T-cell (primary cell): ENCODE data around the gene MUC5B. TPM values are rescaled to one million over a fixed set of nuclear protein-coding genes. Genes with fewer than 3 reads are reported as not detected.

Experiments used
- ATAC-seq, 4 experiments: fragments of 200-7000 bp in 3 of 4; fragments of 150-1000 bp in 1 of 4; cut with Tn5 transposase; replicated peaks in 1 of 4; 1 replicate in 3 of 4; 2 replicates in 1 of 4; pipeline ENCODE4 v1.10.0; 2021; ENCODE audit warnings: moderate library complexity in 3 of 4, mild to moderate bottlenecking in 2 of 4, moderate number of reproducible peaks in 1 of 4
- CTCF ChIA-PET, 2 donors: fragments of 300-600 bp; sonication (Branson Sonifier 250); formaldehyde crosslinking; loops; one replicate each; lab custom pipeline; 2022; ENCODE audit warnings: antibody characterized with exemption in 2 of 2; lab: Charles Lee
- POLR2A ChIA-PET, 2 donors: fragments of 300-600 bp; sonication (Branson Sonifier 250); formaldehyde crosslinking; loops; one replicate each; lab custom pipeline; 2022; ENCODE audit warnings: antibody characterized with exemption in 2 of 2; lab: Charles Lee
- DNase-seq, 35 experiments: peaks; one replicate each; pipeline versions ENCODE4 v3.0.0 to v3.0.0-alpha.2; 2013 to 2023
- H3K27ac ChIP-seq: one replicate; pipeline ENCODE4 v1.5.1; 2013; ENCODE audit warnings: low read length
- H3K27me3 ChIP-seq, 2 experiments: replicated peaks in 1 of 2; 1 replicate in 1 of 2; 2 replicates in 1 of 2; pipeline versions ENCODE4 v1.6.1 to v1.7.0; 2013; ENCODE audit warnings: low read length in 1 of 2, mixed read lengths in 1 of 2; ENCODE audit not compliant: control insufficient read depth in 2 of 2, insufficient read depth in 2 of 2; ENCODE audit errors: extremely low read depth in 1 of 2
- H3K36me3 ChIP-seq, 2 donors: 1 replicate in 1 of 2; 2 replicates in 1 of 2; pipeline versions ENCODE4 v1.6.1 to v1.7.0; 2013; ENCODE audit warnings: low read length in 1 of 2; ENCODE audit not compliant: control insufficient read depth in 2 of 2, insufficient read depth in 1 of 2; ENCODE audit errors: extremely low read depth in 1 of 2
- H3K4me1 ChIP-seq, 2 experiments: 1 replicate in 1 of 2; 2 replicates in 1 of 2; pipeline versions ENCODE4 v1.6.1 to v1.7.0; 2013; ENCODE audit warnings: low read length in 2 of 2, mixed read lengths in 1 of 2; ENCODE audit not compliant: insufficient read depth in 2 of 2, control insufficient read depth in 1 of 2; ENCODE audit errors: extremely low read depth in 1 of 2
- H3K4me3 ChIP-seq, 2 donors: 1 replicate in 1 of 2; 2 replicates in 1 of 2; pipeline versions ENCODE4 v1.5.1 to v1.7.0; 2013; ENCODE audit warnings: mild to moderate bottlenecking in 2 of 2, low read length in 1 of 2, moderate library complexity in 1 of 2; ENCODE audit not compliant: control insufficient read depth in 1 of 2; ENCODE audit errors: extremely low read depth in 1 of 2
- H3K9me3 ChIP-seq: 2 replicates; pipeline ENCODE4 v1.7.0; 2013
- H3K27ac Mint-ChIP-seq, 2 donors: one replicate each; pipeline ENCODE4 v1.8.0; 2020 to 2021; ENCODE audit warnings: mild to moderate bottlenecking in 2 of 2, mixed read lengths in 2 of 2
- H3K27me3 Mint-ChIP-seq, 2 donors: one replicate each; pipeline ENCODE4 v1.8.0; 2021 to 2022; ENCODE audit warnings: mixed read lengths in 2 of 2
- H3K36me3 Mint-ChIP-seq: one replicate; pipeline ENCODE4 v1.8.0; 2021; ENCODE audit warnings: mixed read lengths
- H3K4me1 Mint-ChIP-seq, 3 donors: one replicate each; pipeline ENCODE4 v1.8.0; 2020 to 2022; ENCODE audit warnings: mixed read lengths in 3 of 3, mild to moderate bottlenecking in 1 of 3
- H3K4me3 Mint-ChIP-seq, 3 donors: one replicate each; pipeline ENCODE4 v1.8.0; 2020 to 2022; ENCODE audit warnings: mild to moderate bottlenecking in 3 of 3, mixed read lengths in 3 of 3, moderate library complexity in 3 of 3
- H3K9me3 Mint-ChIP-seq, 3 donors: one replicate each; pipeline ENCODE4 v1.8.0; 2020 to 2022; ENCODE audit warnings: mixed read lengths in 3 of 3
- WGBS: methylation state at CpG from one replicate; pipeline ENCODE4 v1.1.5; 2013; ENCODE audit warnings: missing lambda C conversion rate; ENCODE audit not compliant: insufficient coverage; 5-methylcytosine and 5-hydroxymethylcytosine counted together
- total RNA-seq, 35 experiments: library from RNA in 6 of 35; stranded (reverse) in 6 of 35; fragments of 120-200 nt in 1 of 35; gene quantifications; one replicate each; pipeline versions ENCODE4 v1.2.1 to v1.2.4 and lab custom pipeline; 2013 to 2026

The MUC5B gene
- total RNA-seq, 5 donors from 2014 or later (not counting 1 experiment from before 2014, with no cell fraction given): 1.8 to 4.0 (median 3.6) TPM; not detected in 2

DNA sequence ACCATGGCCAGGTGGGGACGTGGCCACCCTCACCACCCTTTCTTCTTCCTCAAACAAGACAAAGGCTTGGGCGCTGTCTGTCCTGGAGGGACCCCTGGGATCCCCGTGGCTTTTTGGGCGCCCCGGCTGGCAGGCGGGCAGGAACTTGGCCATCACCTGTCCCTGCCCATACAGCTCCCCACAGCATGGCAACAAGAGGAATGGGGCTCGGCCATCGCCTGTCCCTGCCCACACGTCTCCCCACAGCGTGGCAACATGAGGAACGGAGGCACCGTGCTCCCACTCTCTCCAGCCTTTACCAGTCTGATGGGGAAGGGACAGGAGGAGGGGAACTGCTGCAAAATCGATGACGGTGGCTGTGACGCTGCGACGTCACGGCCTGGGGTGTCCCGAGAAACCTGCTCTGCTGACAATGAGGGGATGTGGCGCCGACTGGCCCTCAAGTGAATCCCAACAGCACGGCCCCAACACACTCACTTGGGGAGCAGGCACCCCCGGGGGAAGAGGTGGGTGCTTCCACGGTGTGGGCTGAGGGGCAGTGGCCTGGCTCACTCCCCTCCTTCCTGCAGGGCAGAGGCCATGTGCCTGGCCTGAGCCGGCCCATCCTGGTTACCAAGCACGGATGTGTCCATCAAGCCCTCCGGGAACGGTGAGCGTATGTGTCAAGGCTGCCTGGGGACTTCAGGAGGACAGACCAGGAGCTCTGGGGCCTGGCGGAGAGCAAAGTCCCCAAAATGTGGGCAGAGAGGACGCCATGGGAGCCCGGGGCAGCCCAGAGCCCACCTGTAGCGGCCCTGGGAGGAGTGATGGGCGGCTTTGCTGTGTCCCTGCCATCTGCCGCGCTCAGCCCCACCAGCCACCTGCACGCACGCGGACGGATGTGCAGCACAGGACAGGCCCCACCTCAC lies 56.2 kb downstream of the MUC5B start:
- ChIA-PET CTCF (no interaction called here), POLR2A (no interaction called here)
- Histone ChIP-seq H3K4me3 (no peak overlapping the region), H3K27ac (no peak overlapping the region), H3K36me3 (peaks cover 33 to 46% of the 10 kb centered on the region in 2 donors), H3K9me3 (no peaks in the 10 kb centered on the region), H3K27me3 (no peaks in the 10 kb centered on the region), H3K4me1 (peaks cover 0 to 40% of the 10 kb centered on the region in 2 experiments)
- Mint-ChIP-seq H3K27ac (no peak overlapping the region), H3K4me3 (no peak overlapping the region), H3K36me3 (peaks cover 20% of the 10 kb centered on the region), H3K27me3 (no peaks in the 10 kb centered on the region), H3K9me3 (no peaks in the 10 kb centered on the region), H3K4me1 (no peaks in the 10 kb centered on the region)
- 94% methylated on average over 29 of the region's 40 CpGs for WGBS
- no peak for ATAC-seq
- DNase-seq: no peak

DNA sequence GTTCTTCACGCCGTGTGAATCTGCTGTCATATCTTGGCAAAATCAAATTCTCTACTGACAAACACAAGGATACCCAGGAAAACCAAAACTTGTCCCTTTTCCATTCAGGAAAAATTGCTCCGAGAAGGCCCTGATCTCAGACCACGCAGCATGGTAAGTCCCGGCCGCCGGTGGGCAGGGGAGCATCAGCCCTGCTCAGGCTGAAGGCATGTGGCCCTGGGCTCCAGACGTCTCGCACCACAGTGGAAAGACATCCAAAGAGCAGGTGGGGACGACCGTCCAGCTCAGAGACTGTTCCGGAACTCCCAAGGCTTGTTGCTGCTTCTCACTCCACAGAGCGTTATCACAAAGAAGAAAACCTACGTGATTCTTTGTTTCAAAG lies 56.8 kb downstream of the MUC5B start:
- H3K27me3 Mint-ChIP-seq: no peaks in the 10 kb centered on the region
- no peaks in the 10 kb centered on the region for H3K9me3 ChIP-seq
- H3K4me3 Mint-ChIP-seq: no peak overlapping the region
- no peaks in the 10 kb centered on the region for H3K4me1 Mint-ChIP-seq
- H3K4me3 ChIP-seq: no peak overlapping the region
- peaks cover 0 to 34% of the 10 kb centered on the region in 2 experiments for H3K4me1 ChIP-seq
- no peaks in the 10 kb centered on the region for H3K9me3 Mint-ChIP-seq
- H3K27ac Mint-ChIP-seq: no peak overlapping the region
- H3K36me3 ChIP-seq: peaks cover 34 to 47% of the 10 kb centered on the region in 2 donors
- ChIA-PET POLR2A (no interaction called here), CTCF (no interaction called here)
- ATAC-seq (no peak), DNase-seq (no peak)
- H3K27me3 ChIP-seq: no peaks in the 10 kb centered on the region
- H3K27ac ChIP-seq: no peak overlapping the region
- 98% methylated on average over 11 of the region's 14 CpGs for whole genome bisulfite sequencing
- H3K36me3 Mint-ChIP-seq: peaks cover 20% of the 10 kb centered on the region

DNA sequence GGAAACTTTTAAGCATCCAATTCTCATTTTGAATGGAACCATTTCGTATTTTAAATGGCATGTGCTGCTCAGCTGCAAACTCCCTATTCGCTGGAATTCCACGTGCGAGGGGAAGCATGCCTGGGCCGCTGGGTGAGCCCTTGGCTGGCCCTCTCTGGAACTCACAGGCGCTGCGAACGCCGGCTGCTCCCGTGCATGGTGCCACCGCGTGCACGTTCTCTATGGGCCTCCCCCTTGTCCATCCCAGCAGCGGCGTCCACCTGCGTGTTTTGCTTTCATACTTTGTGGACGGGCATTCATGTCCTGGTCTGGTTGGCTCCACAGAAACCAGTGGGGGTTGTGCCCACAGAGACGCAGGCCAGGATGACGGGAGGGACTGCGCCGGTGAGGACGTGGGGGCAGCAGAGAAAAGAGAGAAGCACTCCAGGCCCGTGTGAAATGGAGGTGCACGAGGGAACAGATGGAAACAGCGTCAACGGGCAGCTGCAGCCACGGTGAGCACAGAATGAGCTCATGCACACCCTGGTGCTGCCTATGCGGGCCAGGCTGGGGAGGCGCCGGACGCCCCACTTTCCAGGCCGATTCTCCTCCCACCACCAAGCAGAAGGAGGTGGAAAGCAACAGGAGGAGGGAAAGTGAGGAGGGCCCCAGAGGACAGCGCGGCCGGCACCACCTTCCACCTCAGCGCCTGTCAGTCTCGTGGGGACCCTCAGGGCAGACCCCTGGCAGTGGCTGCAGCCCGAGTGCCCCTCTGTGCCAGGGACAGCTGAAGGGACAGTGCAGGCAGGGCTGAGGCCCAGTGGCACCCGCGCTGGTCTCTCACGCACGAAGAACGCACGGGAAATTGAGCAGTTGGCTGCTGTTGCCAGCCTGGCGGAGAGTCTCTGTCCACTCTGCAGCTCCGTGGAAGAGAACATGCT lies 57.5 kb downstream of the MUC5B start:
- Mint-ChIP-seq H3K4me3 (no peak overlapping the region), H3K4me1 (no peaks in the 10 kb centered on the region), H3K27me3 (no peaks in the 10 kb centered on the region), H3K36me3 (peaks cover 20% of the 10 kb centered on the region), H3K27ac (no peak overlapping the region), H3K9me3 (no peaks in the 10 kb centered on the region)
- 96% methylated on average over 39 of the region's 46 CpGs for WGBS
- H3K27ac ChIP-seq: no peak overlapping the region
- ChIA-PET CTCF (no interaction called here), POLR2A (no interaction called here)
- no peaks in the 10 kb centered on the region for H3K9me3 ChIP-seq
- peaks cover 37 to 46% of the 10 kb centered on the region in 2 donors for H3K36me3 ChIP-seq
- no peak overlapping the region for H3K4me3 ChIP-seq
- no peaks in the 10 kb centered on the region for H3K27me3 ChIP-seq
- H3K4me1 ChIP-seq: peaks cover 0 to 27% of the 10 kb centered on the region in 2 experiments
- DNase-seq: no peak
- ATAC-seq: no peak

DNA sequence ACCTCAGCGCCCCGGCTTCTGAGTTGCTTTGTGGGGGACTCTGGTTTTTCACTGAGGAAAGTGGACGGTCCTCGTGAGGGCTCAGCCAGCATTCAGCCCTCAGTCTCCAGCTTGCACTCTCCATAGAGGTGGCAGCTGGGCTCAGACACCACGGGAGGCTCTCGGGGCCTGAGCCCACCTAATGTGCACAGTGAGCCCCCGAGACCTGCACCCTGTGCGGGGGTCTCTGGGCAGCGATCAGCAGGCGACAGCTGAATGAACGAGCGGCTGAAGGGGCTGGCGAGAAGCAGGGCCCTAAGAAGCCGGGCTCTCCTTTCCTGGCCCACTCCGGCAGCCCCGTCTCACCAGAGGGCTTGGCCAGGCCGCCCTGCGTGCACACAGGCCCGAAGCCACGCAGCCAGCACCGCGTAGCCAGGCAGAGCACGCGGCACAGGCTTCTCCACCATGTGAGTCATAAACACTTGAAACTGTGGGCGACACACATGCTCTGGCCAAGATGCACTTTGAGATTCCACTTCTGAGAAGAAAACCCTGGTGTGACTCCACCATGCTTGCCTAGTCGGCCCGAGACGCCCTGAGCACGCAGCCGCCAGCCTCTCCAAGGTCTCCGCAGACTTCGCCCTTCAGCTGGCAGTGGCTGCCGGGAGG lies 58.6 kb downstream of the MUC5B start:
- H3K4me1 Mint-ChIP-seq: no peaks in the 10 kb centered on the region
- POLR2A ChIA-PET: no interaction called here
- ATAC-seq (no peak), DNase-seq (no peak)
- WGBS: 93% methylated on average over 25 of the region's 33 CpGs
- Histone ChIP-seq H3K9me3 (no peaks in the 10 kb centered on the region), H3K27ac (no peak overlapping the region), H3K27me3 (no peaks in the 10 kb centered on the region), H3K4me1 (peaks cover 0 to 16% of the 10 kb centered on the region in 2 experiments), H3K4me3 (no peak overlapping the region), H3K36me3 (peaks cover 40 to 50% of the 10 kb centered on the region in 2 donors)
- H3K9me3 Mint-ChIP-seq: no peaks in the 10 kb centered on the region
- H3K27me3 Mint-ChIP-seq: no peaks in the 10 kb centered on the region
- CTCF ChIA-PET: no interaction called here
- H3K4me3 Mint-ChIP-seq: no peak overlapping the region
- H3K27ac Mint-ChIP-seq: no peak overlapping the region
- H3K36me3 Mint-ChIP-seq: peaks cover 15% of the 10 kb centered on the region

DNA sequence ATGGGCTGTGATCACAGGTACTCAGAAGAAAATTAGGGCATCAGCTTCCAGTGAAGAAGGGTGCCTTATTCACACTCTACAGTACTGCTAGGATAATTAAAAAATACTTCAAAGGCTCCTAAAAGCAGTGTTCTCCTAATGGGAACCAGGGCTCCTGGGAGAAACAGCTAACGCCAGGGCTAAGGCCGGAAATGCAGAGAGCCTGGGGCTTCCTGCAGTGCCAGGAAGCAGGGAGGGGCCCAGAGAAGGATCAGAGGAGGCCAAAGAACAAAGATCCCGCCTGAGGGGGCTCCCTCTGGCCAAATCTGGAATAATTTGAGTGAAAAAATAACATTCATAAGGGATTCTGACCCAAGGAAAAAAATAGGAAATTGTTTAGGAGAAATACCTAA lies 59.1 kb downstream of the MUC5B start:
- H3K27ac Mint-ChIP-seq: no peak overlapping the region
- no peaks in the 10 kb centered on the region for H3K9me3 Mint-ChIP-seq
- H3K27me3 Mint-ChIP-seq: no peaks in the 10 kb centered on the region
- H3K36me3 ChIP-seq: peaks cover 37 to 50% of the 10 kb centered on the region in 2 donors
- ChIA-PET CTCF (no interaction called here), POLR2A (no interaction called here)
- no peak overlapping the region for H3K4me3 ChIP-seq
- DNase-seq (no peak), ATAC-seq (no peak)
- H3K27ac ChIP-seq: no peak overlapping the region
- no peak overlapping the region for H3K4me3 Mint-ChIP-seq
- H3K36me3 Mint-ChIP-seq: peaks cover 18% of the 10 kb centered on the region
- WGBS: no CpG with 5 or more reads among the region's 3 CpGs
- peaks cover 0 to 11% of the 10 kb centered on the region in 2 experiments for H3K4me1 ChIP-seq
- H3K27me3 ChIP-seq: no peaks in the 10 kb centered on the region
- H3K9me3 ChIP-seq: no peaks in the 10 kb centered on the region
- no peaks in the 10 kb centered on the region for H3K4me1 Mint-ChIP-seq

- H3K27me3 Mint-ChIP-seq: no peaks in the 10 kb centered on the region
- 94% methylated on average over 16 of the region's 18 CpGs for WGBS
- H3K4me1 ChIP-seq: no peaks in the 10 kb centered on the region
- H3K4me3 ChIP-seq: no peak overlapping the region
- H3K4me3 Mint-ChIP-seq: no peak overlapping the region
- H3K27me3 ChIP-seq: no peaks in the 10 kb centered on the region
- no peak for DNase-seq
- POLR2A ChIA-PET: no interaction called here
- ATAC-seq: no peak
- CTCF ChIA-PET: no interaction called here
- peaks cover 14% of the 10 kb centered on the region for H3K36me3 Mint-ChIP-seq
- no peak overlapping the region for H3K27ac Mint-ChIP-seq
- no peaks in the 10 kb centered on the region for H3K9me3 Mint-ChIP-seq
- no peaks in the 10 kb centered on the region for H3K9me3 ChIP-seq
- no peak overlapping the region for H3K27ac ChIP-seq
- no peaks in the 10 kb centered on the region for H3K4me1 Mint-ChIP-seq
- H3K36me3 ChIP-seq: peaks cover 38 to 47% of the 10 kb centered on the region in 2 donors
Measured at GRCh38 chr11:1283091-1283511, 60.2 kb downstream of the MUC5B start.
